IPS-NIHi7 (cell line): ENCODE data around the gene FAM13B.

Experiments
- DNase-seq: peaks from one replicate; pipeline ENCODE4 v3.0.0; 2012; ENCODE audit warnings: mixed read lengths; ENCODE audit errors: extremely low spot score

FAM13B gene

GRCh38 chr5:137899493-137899892 lies 133.4 kb downstream of the FAM13B start:
- no peak for DNase-seq

DNA sequence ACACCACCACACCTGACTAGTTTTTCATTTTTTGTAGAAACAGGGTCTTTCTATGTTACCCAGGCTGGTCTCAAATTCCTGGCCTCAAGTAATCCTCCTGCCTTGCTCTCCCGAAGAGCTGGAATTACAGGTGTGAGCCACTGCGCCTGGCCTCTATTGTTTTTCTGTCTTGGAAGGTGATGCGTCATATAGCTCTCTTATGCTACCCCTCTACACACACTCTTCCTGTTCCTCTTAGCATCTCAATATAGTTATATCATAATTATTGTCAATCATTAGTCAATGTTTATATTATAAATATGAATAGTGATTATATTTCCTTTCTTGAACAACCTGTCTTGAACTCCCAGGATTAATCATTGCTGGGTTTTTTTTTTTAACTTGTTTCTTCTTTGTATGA lies 136.3 kb downstream of the FAM13B start:
- DNase-seq: no peak

DNA sequence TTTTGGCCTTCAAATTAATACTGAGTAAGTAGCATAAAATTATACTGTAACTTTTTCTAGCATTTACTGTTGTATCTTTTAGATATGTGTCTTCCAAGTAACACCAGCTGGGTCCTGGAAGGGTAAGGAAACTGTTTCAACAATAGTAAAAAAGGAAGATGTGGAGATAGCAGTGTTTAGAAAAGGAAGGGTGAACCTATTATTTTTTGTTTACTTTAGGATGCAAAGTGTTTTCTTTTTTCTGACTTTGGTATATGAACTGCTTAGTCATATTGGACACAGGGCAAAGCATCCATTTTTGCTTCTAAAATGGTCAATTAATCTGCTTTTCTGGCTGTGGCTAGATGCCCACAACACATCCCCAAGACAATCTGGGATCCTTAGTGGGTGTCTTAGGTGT lies 138.3 kb downstream of the FAM13B start:
- no peak for DNase-seq

GRCh38 chr5:137891849-137892248 lies 141.0 kb downstream of the FAM13B start:
- no peak for DNase-seq

DNA sequence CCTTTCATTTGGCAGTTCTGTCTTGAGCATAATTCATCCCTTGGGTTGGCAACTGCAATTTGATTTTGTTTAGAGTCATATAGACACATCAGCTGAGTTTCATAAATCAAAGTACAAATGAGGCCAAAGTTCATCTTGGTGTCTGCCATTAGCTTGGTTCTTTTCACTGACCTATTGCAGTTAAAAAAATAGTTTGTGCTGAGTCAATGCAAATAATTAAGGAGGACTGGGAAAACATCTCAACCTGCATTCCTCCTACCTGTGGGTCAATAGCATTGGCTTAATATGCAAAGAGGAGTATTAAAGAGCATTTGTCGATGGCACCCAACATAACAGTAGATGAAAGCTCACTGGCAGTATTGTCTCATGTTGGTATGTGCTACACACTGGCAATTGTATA lies 142.0 kb downstream of the FAM13B start:
- no peak for DNase-seq

GRCh38 chr5:137888863-137889759 lies 143.8 kb downstream of the FAM13B start, which contains the start of gene PKD2L2:
Gene PKD2L2 (plus strand): TSS chr5:137889457. CDS start chr5:137889492, 35 bp downstream.
- DNase-seq: peak; percentile 79

DNA sequence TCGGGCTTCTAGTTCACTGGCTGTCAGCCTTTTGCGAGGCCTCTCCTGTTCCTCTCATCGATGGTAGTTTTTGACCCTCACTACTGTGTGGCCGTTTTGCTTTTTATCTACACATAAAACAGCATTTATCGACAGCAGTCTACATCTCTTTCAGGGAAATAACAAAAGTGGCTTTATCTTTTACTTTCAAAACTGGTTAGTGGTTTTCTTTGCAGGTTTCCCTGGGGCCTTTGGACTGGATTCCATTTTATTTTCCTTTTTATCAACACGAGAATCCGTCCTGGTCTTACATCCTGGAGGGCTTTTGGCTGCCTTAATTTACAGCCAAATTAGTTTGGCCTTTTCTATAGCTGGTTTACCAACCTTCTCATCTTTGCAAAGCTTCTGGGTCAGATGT lies 144.4 kb downstream of the FAM13B start:
- no peak for DNase-seq
